ENCODE measurements around the gene EFNA1.
"Not testable (repeated sequence)": the region's sequence is repeated elsewhere in the genome, so short reads cannot be mapped to it uniquely, and the experiment has no call there.

The EFNA1 gene

DNA sequence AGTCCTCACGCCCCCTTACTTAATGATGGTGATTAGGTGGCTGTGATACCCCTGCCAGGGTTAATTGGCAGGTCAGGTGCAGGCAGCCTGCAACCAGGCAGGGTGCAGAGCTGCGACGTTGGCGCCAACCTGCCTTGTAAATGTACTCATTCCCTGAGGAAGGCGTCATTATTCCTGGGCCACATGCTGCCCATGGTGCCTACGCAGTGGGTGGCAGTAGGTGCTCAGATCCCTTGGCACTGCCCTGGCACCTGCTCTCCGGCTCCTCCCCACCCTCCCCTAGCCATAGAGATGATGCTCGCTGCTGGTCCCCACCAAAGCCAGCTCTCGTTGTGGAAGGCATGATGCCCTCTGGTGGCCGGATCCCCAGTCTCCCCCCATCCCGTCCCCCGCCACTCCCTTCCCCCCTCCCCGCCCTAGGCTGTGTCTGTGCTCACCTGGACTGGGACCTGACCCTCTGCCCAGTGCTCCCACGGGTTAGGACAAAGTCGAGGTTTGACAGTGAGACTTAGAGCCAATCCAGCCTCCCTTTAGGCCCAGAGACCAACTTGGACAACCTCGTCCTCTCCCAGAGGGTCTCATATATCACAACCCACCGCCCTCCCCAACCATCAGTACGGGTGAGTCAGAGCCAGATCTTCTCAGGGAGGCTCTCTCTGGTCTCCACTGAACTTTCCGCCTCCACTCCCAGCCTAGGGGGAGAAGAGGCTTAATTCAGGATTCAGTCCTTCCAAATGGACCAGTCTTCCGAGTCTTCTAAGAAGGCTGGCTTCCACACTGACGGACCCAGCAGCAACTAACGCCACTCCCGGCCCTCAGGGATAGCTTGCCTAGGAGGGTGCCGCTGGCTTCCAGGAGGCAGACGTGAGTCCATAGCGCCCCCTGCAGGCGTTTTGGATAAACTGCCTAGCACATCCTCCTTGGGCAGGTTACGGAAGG, 39.8 kb downstream of the EFNA1 start:
- H3K9ac ChIP-seq (ENCODE audit: low read depth, low read length): peak overlapping the region; percentile 51
- H3K36me3 ChIP-seq (ENCODE audit: insufficient read depth, low read length): no peaks in the 10 kb centered on the region
- no peaks in the 10 kb centered on the region for H3K9me3 ChIP-seq (ENCODE audit: control insufficient read depth, insufficient read depth, low read length)
- H3K4me1 ChIP-seq (ENCODE audit: insufficient read depth, low read length): peaks cover 4% of the 10 kb centered on the region; the same call in 1 of the 2 replicates

DNA sequence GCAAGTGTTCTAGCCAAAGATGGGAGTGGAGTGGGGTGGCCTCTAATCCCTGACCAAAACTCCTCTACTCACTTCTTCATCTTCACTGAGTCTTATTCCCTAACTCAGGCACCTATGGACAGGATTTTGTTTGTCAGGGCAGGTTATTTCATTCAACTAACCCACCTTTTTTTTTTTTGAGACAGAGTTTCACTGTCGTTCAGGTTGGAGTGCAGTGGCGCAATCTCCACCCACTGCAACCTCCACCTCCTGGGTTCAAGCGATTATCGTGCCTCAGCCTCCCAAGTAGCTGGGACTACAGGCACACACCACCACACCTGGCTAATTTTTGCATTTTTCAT, 40.4 kb downstream of the EFNA1 start:
- not testable (repeated sequence) for H3K4me1 ChIP-seq (ENCODE audit: insufficient read depth, low read length); H3K9ac ChIP-seq (ENCODE audit: low read depth, low read length); H3K9me3 ChIP-seq (ENCODE audit: control insufficient read depth, insufficient read depth, low read length); H3K36me3 ChIP-seq (ENCODE audit: insufficient read depth, low read length)

DNA sequence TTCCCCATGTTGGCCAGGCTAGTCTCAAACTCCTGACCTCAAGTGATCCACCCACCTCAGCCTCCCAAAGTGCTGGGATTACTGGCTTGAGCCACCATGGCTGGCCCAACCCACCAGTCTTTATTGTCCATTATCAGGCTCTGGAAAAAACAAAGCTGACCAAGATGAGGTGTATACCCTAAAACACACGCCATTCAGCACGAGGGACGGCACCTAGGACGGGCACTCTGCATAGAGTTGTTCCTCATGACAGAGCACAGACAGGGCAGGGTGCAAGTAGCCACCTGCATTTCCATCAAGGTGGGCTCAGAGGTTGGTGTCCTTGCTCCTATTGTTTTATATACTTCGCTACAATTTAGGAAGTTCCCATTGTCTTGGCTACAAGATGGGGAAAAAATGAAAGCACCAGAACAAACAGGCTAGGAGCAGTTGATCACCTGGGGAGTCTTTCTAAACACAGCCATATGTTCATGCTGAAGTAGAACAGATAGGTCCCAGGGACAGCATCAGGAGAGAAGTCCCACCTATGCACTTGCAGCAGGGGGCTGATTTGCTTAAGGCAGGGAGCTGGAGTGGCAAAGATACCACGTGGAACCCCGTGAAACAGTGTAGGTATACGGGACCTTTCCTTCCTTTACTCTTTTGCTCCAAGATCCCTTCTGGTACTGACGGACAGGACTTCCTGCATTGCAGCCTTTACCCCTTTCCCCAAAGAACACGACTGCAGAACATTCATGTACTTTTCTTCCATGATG, 41.0 kb downstream of the EFNA1 start:
- Histone ChIP-seq H3K9ac (ENCODE audit: low read depth, low read length) (no peak overlapping the region), H3K9me3 (ENCODE audit: control insufficient read depth, insufficient read depth, low read length) (no peaks in the 10 kb centered on the region), H3K4me1 (ENCODE audit: insufficient read depth, low read length) (peaks cover 4% of the 10 kb centered on the region; the same call in 1 of the 2 replicates), H3K36me3 (ENCODE audit: insufficient read depth, low read length) (no peaks in the 10 kb centered on the region)

- Histone ChIP-seq H3K4me1 (ENCODE audit: insufficient read depth, low read length) (peaks cover 4% of the 10 kb centered on the region; the same call in 1 of the 2 replicates), H3K9ac (ENCODE audit: low read depth, low read length) (no peak overlapping the region), H3K36me3 (ENCODE audit: insufficient read depth, low read length) (no peaks in the 10 kb centered on the region), H3K9me3 (ENCODE audit: control insufficient read depth, insufficient read depth, low read length) (no peaks in the 10 kb centered on the region)
These were observed 41.9 kb downstream of the EFNA1 start for GRCh38 chr1:155169541-155169940.

- Histone ChIP-seq H3K4me1 (ENCODE audit: insufficient read depth, low read length) (peaks cover 4% of the 10 kb centered on the region; the same call in 1 of the 2 replicates), H3K9me3 (ENCODE audit: control insufficient read depth, insufficient read depth, low read length) (no peaks in the 10 kb centered on the region), H3K9ac (ENCODE audit: low read depth, low read length) (no peak overlapping the region), H3K36me3 (ENCODE audit: insufficient read depth, low read length) (no peaks in the 10 kb centered on the region)
These were observed 42.6 kb downstream of the EFNA1 start for GRCh38 chr1:155170101-155170785.

DNA sequence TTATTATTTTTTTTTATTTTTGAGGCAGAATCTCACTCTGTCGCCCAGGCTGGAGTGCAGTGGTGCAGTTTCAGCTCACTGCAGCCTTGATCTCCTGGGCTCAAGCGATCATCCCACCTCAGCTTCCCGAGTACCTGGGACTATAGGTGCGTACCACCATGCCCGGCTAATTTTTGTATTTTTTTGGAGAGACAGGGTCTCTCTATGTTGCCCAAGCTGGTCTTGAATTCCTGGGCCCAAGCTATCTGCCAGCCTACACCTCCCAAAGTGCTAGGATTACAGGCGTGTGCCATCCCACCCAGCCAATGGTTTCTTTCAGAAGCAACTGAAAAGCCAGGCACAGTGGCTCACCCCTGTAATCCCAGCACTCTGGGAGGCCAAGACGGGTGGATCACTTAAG, 43.1 kb downstream of the EFNA1 start:
- H3K36me3 ChIP-seq (ENCODE audit: insufficient read depth, low read length): no peaks in the 10 kb centered on the region
- no peaks in the 10 kb centered on the region for H3K9me3 ChIP-seq (ENCODE audit: control insufficient read depth, insufficient read depth, low read length)
- H3K4me1 ChIP-seq (ENCODE audit: insufficient read depth, low read length): peaks cover 1% of the 10 kb centered on the region; the same call in 1 of the 2 replicates
- no peak overlapping the region for H3K9ac ChIP-seq (ENCODE audit: low read depth, low read length)

DNA sequence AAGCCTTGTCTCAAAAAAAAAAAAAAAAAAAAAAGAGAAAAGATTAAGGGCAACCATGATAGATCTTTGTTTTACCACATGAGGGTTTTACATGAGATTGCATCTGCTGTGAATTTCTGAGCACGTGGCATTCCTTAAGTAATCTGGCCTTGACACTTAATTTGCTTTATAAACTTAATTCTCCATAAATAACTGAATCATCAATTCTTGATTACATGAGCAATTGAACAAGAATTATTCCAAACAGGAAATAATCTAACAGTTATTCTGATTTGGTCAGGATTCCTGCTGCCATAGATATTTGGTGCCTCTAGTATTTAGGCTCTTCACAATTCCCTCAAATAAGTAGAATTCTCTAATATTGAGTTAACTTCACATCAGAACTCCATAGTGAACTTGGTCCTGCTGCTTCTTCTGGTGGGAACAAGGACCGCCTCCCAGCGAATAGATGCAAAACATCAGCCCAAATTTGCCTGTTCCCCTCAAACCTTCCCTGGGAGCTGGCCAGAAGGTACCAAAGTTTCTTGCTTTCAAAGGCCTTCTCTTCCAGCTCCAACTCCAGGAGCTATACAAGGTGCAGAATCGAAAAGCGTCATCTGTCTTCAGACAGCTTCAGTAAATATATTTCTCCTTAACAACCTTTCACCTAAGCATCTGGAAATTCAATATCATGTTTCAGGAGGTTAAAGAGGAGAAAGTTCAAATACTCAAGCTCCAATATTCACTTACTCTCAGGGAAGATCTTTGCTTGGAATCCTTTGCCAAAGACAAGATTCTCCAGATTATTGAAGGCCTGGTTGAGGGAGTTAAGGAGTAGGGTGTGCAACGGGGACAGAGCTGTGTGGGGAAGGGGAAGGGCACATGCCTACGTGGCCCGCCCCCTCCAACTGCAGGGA, 44.4 kb downstream of the EFNA1 start:
- peak overlapping the region; percentile 75 for H3K9ac ChIP-seq (ENCODE audit: low read depth, low read length)
- no peaks in the 10 kb centered on the region; the same call in 1 of the 2 replicates for H3K4me1 ChIP-seq (ENCODE audit: insufficient read depth, low read length)
- no peaks in the 10 kb centered on the region for H3K9me3 ChIP-seq (ENCODE audit: control insufficient read depth, insufficient read depth, low read length)
- H3K36me3 ChIP-seq (ENCODE audit: insufficient read depth, low read length): no peaks in the 10 kb centered on the region

DNA sequence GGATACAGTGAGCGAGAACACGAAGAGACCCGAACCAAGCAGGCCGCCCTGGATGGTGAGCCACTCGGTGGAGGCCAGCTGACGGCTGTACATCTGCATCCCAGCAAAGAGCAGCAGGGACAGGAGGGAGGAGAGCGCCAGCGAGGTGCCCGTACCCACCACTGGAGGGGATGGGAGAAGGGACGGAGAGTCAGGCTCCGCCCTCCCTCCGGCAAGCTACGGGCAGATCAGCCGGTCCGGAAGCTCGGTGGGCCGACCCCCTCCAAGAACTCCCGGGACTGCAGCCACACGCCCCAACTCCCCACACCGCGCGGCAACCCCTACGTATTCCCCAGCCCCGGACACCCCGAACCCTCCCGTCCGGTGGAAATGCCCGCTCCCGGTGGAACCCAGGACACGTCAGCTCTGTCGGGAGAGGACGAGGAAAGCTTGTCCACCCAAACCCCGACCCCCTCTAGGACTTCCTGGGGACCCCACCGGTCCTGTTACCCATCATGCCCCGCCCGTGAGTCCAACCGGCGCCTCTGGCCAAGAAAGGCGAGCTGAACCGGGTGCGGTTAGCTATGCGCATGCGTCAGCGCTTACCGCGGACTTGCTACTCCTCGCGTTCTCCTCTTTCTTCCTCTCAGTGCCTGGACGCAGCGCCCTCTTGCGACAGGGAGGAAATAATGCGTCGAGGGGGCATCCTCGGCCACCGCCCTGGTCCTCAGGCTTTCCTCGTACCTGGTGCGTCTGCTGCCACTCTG, 45.2 kb downstream of the EFNA1 start, which contains the start of gene KRTCAP2:
KRTCAP2 (minus strand) TSS at position 573 of the 746 bp plus-strand sequence; CDS start at position 493, 80 bp downstream.
- Histone ChIP-seq H3K9me3 (ENCODE audit: control insufficient read depth, insufficient read depth, low read length) (no peaks in the 10 kb centered on the region), H3K36me3 (ENCODE audit: insufficient read depth, low read length) (no peaks in the 10 kb centered on the region; the same call in 1 of the 2 replicates), H3K9ac (ENCODE audit: low read depth, low read length) (peak within 1 kb of the TSS; percentile 75), H3K4me1 (ENCODE audit: insufficient read depth, low read length) (no peaks in the 10 kb centered on the region; the same call in 1 of the 2 replicates)

- H3K36me3 ChIP-seq (ENCODE audit: insufficient read depth, low read length): no peaks in the 10 kb centered on the region; the same call in 1 of the 2 replicates
- no peaks in the 10 kb centered on the region; the same call in 1 of the 2 replicates for H3K4me1 ChIP-seq (ENCODE audit: insufficient read depth, low read length)
- no peaks in the 10 kb centered on the region for H3K9me3 ChIP-seq (ENCODE audit: control insufficient read depth, insufficient read depth, low read length)
- peak within 1 kb of the TSS; percentile 75 for H3K9ac ChIP-seq (ENCODE audit: low read depth, low read length)
These were observed 46.0 kb downstream of the EFNA1 start, which contains the start of gene TRIM46 for GRCh38 chr1:155173478-155174323. Gene TRIM46 (plus strand): TSS chr1:155173849. CDS start chr1:155173967, 118 bp downstream.

DNA sequence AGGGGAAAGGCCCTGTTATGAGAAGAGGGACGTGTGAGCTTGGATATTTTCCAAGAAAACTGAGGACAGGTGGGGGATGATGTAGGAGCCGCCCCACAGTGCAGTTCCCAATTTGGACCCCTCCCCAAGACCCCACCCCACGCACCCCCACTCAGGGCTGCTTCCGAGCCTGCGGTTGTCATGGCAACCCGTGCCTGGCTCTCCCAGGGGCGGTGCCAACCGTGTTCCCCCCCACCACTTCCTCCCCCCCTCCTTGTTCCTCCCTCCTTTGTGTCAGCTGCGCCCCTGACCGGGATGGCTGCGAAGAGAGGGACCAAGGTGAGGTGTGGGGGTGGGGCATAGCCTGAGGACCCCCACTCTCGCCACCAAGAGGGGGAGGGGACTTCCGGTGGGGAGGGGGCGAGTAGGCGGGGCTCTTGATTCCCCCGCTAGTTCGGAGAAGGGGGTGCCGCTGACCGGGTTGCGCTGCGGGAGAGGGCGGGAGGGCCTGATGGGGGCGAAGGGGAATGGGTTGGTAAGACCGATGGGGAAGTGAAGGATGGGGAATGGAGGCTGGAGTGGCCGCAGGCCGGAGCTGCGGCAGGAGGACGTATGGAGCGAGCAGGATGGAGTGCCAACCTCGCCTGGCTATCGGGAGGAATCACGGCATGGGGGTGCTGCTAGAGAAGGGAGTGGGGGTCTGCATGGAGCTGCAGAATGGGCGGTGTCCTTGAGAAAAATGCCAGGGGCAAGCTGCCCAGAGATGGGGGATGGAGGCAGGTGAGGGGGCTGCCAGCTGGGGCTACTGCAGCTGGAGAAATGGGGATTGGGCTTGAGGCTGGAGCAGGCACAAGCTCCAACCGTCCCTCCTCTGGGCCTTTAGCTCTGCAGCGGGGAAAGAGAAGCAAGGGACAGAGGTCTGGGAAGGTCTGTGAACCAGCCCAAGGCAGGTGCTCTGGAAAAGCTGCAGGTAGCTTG, 46.9 kb downstream of the EFNA1 start:
- H3K36me3 ChIP-seq (ENCODE audit: insufficient read depth, low read length): peaks cover 6% of the 10 kb centered on the region

DNA sequence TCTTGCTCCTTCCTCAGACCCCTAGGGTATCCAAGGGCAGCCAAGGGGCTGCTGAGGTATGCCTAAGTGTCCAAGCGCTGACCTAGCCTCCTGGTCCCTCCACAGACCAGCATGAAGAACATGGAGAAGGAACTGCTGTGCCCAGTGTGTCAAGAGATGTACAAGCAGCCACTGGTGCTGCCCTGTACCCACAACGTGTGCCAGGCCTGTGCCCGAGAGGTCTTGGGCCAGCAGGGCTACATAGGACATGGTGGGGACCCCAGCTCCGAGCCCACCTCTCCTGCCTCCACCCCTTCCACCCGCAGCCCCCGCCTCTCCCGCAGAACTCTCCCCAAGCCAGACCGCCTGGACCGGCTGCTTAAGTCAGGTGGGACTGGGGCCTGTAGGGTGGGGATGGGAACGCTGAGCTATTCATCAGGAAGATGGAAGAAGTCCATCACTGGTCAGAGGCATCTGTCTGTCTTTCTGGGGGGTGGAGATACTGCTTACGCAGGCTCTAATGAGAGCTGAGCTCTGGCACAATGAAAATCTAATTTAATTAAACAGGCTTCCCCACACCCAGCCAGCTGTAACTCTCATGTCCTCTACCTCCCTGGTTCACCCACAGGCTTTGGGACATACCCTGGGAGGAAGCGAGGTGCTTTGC, 47.7 kb downstream of the EFNA1 start:
- no peaks in the 10 kb centered on the region for H3K9me3 ChIP-seq (ENCODE audit: control insufficient read depth, insufficient read depth, low read length)
- peaks cover 6% of the 10 kb centered on the region for H3K36me3 ChIP-seq (ENCODE audit: insufficient read depth, low read length)
- H3K4me1 ChIP-seq (ENCODE audit: insufficient read depth, low read length): no peaks in the 10 kb centered on the region; the same call in 1 of the 2 replicates
- H3K9ac ChIP-seq (ENCODE audit: low read depth, low read length): 0 out of 2 replicates have a peak overlapping the region, but pooled peaks have one; percentile 75

More for the DNA sequence above, 46.9 kb downstream of the EFNA1 start:
- Histone ChIP-seq H3K9me3 (ENCODE audit: control insufficient read depth, insufficient read depth, low read length) (no peaks in the 10 kb centered on the region), H3K9ac (ENCODE audit: low read depth, low read length) (peak overlapping the region; percentile 75), H3K4me1 (ENCODE audit: insufficient read depth, low read length) (no peaks in the 10 kb centered on the region; the same call in 1 of the 2 replicates)
